Activated naive CD4-positive, alpha-beta T cell treated with anti-CD3 and anti-CD28 coated beads, Interleukin-2, amount 50 U/mL, for 72 hours (primary cell): ENCODE measurements around the gene VWA5A. TPM values are rescaled to one million over a fixed set of nuclear protein-coding genes. Genes with fewer than 3 reads are reported as not detected.

Source experiments
- ATAC-seq, 2 donors: fragments of 150-1000 bp; cut with Tn5 transposase; 2 replicates each; pipeline ENCODE4 v1.10.0; 2021; ENCODE audit warnings: mild to moderate bottlenecking in 2 of 2, moderate library complexity in 2 of 2
- DNase-seq, 2 donors: peaks; one replicate each; pipeline ENCODE4 v3.0.0; 2021 to 2022; ENCODE audit warnings: low spot score in 2 of 2
- H3K27ac Mint-ChIP-seq, 2 donors: one replicate each; pipeline ENCODE4 v1.8.0; 2022; ENCODE audit warnings: mild to moderate bottlenecking in 2 of 2, mixed read lengths in 2 of 2
- H3K36me3 Mint-ChIP-seq, 2 donors: one replicate each; pipeline ENCODE4 v1.8.0; 2022; ENCODE audit warnings: mixed read lengths in 2 of 2
- H3K9me3 Mint-ChIP-seq, 2 donors: one replicate each; pipeline ENCODE4 v1.8.0; 2022; ENCODE audit warnings: mixed read lengths in 2 of 2
- total RNA-seq, 2 donors: library from RNA; stranded (reverse); gene quantifications; one replicate each; pipeline ENCODE4 v1.2.3, GENCODE V29; 2022

VWA5A gene
- total RNA-seq, 2 donors from 2014 or later: 7.7 to 13.7 TPM

- DNase-seq (no peak), ATAC-seq (no peak)
- no peak overlapping the region for H3K27ac Mint-ChIP-seq
- no peaks in the 10 kb centered on the region for H3K36me3 Mint-ChIP-seq
- no peaks in the 10 kb centered on the region for H3K9me3 Mint-ChIP-seq
These were observed 32.9 kb upstream of the VWA5A start for GRCh38 chr11:124082371-124082770.

- no peaks in the 10 kb centered on the region for H3K9me3 Mint-ChIP-seq
- H3K27ac Mint-ChIP-seq: no peak overlapping the region
- ATAC-seq: no peak
These were observed 29.7 kb upstream of the VWA5A start for GRCh38 chr11:124085583-124085982.

GRCh38 chr11:124085997-124086846, 29.0 kb upstream of the VWA5A start:
- no peak for ATAC-seq
- no peak overlapping the region for H3K27ac Mint-ChIP-seq

More at GRCh38 chr11:124085583-124085982, 29.7 kb upstream of the VWA5A start:
- no peak for DNase-seq
- H3K36me3 Mint-ChIP-seq: no peaks in the 10 kb centered on the region

GRCh38 chr11:124090996-124091395, 24.3 kb upstream of the VWA5A start:
- Mint-ChIP-seq H3K9me3 (no peaks in the 10 kb centered on the region), H3K27ac (no peak overlapping the region), H3K36me3 (no peaks in the 10 kb centered on the region)
- DNase-seq (no peak), ATAC-seq (no peak)

More at GRCh38 chr11:124085997-124086846, 29.0 kb upstream of the VWA5A start:
- H3K36me3 Mint-ChIP-seq: no peaks in the 10 kb centered on the region
- DNase-seq: no peak
- no peaks in the 10 kb centered on the region for H3K9me3 Mint-ChIP-seq

GRCh38 chr11:124093330-124093729, 21.9 kb upstream of the VWA5A start:
- Mint-ChIP-seq H3K9me3 (no peaks in the 10 kb centered on the region), H3K36me3 (no peaks in the 10 kb centered on the region), H3K27ac (no peak overlapping the region)
- DNase-seq: no peak
- no peak for ATAC-seq

- H3K36me3 Mint-ChIP-seq: no peaks in the 10 kb centered on the region
- DNase-seq (no peak), ATAC-seq (no peak)
- H3K9me3 Mint-ChIP-seq: no peaks in the 10 kb centered on the region
- no peak overlapping the region for H3K27ac Mint-ChIP-seq
These were observed 20.5 kb upstream of the VWA5A start for GRCh38 chr11:124094731-124095130.

GRCh38 chr11:124096364-124096763, 18.9 kb upstream of the VWA5A start:
- DNase-seq (no peak), ATAC-seq (no peak)
- Mint-ChIP-seq H3K36me3 (no peaks in the 10 kb centered on the region), H3K27ac (no peak overlapping the region), H3K9me3 (no peaks in the 10 kb centered on the region)

- no peak overlapping the region for H3K27ac Mint-ChIP-seq
- no peak for DNase-seq
- ATAC-seq: no peak
- no peaks in the 10 kb centered on the region for H3K9me3 Mint-ChIP-seq
- H3K36me3 Mint-ChIP-seq: no peaks in the 10 kb centered on the region
These were observed 17.1 kb upstream of the VWA5A start for GRCh38 chr11:124098141-124098540.

- no peak for ATAC-seq
- no peaks in the 10 kb centered on the region for H3K9me3 Mint-ChIP-seq
- no peak overlapping the region for H3K27ac Mint-ChIP-seq
- H3K36me3 Mint-ChIP-seq: no peaks in the 10 kb centered on the region
- no peak for DNase-seq
These were observed 13.5 kb upstream of the VWA5A start for GRCh38 chr11:124101737-124102136.

- no peak for DNase-seq
- H3K36me3 Mint-ChIP-seq: no peaks in the 10 kb centered on the region
- peak; percentile 37 to 63 for ATAC-seq
- no peak overlapping the region for H3K27ac Mint-ChIP-seq
- H3K9me3 Mint-ChIP-seq: no peaks in the 10 kb centered on the region
These were observed 7.1 kb upstream of the VWA5A start for GRCh38 chr11:124108156-124108555.

GRCh38 chr11:124109377-124109776, 5.9 kb upstream of the VWA5A start:
- H3K9me3 Mint-ChIP-seq: no peaks in the 10 kb centered on the region
- no peak for DNase-seq
- no peaks in the 10 kb centered on the region for H3K36me3 Mint-ChIP-seq
- H3K27ac Mint-ChIP-seq: no peak overlapping the region
- ATAC-seq: no peak

- Mint-ChIP-seq H3K9me3 (no peaks in the 10 kb centered on the region), H3K36me3 (no peaks in the 10 kb centered on the region), H3K27ac (no peak overlapping the region)
- DNase-seq (no peak), ATAC-seq (no peak)
These were observed 5.0 kb upstream of the VWA5A start for GRCh38 chr11:124110201-124110600.

- DNase-seq (no peak), ATAC-seq (no peak)
- no peak overlapping the region for H3K27ac Mint-ChIP-seq
- H3K36me3 Mint-ChIP-seq: peaks cover 0 to 11% of the 10 kb centered on the region in 2 donors
- H3K9me3 Mint-ChIP-seq: no peaks in the 10 kb centered on the region
These were observed 1.4 kb upstream of the VWA5A start for GRCh38 chr11:124113890-124114289.

GRCh38 chr11:124115782-124116616, 749 bp downstream of the VWA5A start:
- Mint-ChIP-seq H3K27ac (peak overlapping the region; percentile 69 to 92), H3K9me3 (no peaks in the 10 kb centered on the region), H3K36me3 (peaks cover 9 to 15% of the 10 kb centered on the region in 2 donors)
- peak in 1 of 2 donors; percentile 8 for DNase-seq
- peak; percentile 42 to 43 for ATAC-seq

- Mint-ChIP-seq H3K27ac (peak overlapping the region in 1 of 2 donors; percentile 10), H3K9me3 (no peaks in the 10 kb centered on the region), H3K36me3 (peaks cover 15 to 21% of the 10 kb centered on the region in 2 donors)
- DNase-seq (no peak), ATAC-seq (no peak)
These were observed 3.9 kb downstream of the VWA5A start for GRCh38 chr11:124119103-124119502.

GRCh38 chr11:124120891-124121290, 5.6 kb downstream of the VWA5A start:
- no peaks in the 10 kb centered on the region for H3K9me3 Mint-ChIP-seq
- ATAC-seq (no peak), DNase-seq (no peak)
- H3K36me3 Mint-ChIP-seq: peaks cover 15 to 21% of the 10 kb centered on the region in 2 donors
- H3K27ac Mint-ChIP-seq: peak overlapping the region in 1 of 2 donors; percentile 67

- DNase-seq: no peak
- Mint-ChIP-seq H3K9me3 (no peaks in the 10 kb centered on the region), H3K36me3 (peaks cover 15 to 21% of the 10 kb centered on the region in 2 donors), H3K27ac (no peak overlapping the region)
- no peak for ATAC-seq
These were observed 6.9 kb downstream of the VWA5A start for GRCh38 chr11:124122123-124122522.
